Measurements from ENCODE around the gene CCDC40.
"Not testable (repeated sequence)": the region's sequence is repeated elsewhere in the genome, so short reads cannot be mapped to it uniquely, and the experiment has no call there.

Gene CCDC40

DNA sequence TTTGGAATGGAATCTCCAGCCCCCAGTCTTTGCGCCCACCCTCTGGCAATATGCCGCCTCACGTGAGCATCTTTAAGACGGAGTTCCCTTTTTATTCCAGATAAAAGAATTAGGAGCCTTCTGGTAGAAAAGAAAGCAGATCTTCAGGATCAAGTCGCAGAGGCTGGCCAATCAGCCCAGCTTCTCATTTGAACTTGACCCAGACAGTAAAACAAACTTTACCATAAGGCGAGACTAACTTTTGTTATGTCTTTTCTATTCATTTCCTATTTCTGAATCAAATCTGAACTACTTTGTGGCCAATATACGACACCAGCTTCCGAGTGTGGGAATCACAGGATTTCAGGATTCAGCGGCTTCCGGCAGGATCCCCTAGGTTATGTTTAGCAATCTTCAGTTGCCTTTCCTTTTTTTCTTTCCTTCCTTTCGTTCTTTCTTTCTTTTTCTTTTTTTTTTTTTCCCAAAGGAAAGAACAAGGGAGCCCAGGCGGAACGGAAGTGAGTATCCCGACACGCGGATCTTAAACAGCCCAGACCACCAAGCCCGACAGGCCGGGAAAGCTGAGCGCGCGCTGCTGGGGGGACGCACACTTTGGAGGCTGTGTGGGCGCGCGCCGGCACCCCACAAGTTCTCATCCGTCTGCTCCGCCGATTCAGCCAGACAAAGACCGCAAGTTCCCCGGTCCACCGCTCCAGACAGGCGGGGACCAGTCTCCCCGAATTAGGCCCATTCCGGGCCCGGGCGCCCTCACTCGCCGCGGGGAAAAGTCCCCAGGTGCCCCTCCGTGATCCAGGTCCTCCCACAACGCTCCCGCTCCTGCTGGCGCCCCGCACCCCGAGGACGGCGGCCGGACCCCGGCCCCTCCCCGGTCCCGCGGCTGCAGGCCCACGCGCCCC, 1.4 kb upstream of the CCDC40 start:
- TF ChIP-seq, protein P1, sequence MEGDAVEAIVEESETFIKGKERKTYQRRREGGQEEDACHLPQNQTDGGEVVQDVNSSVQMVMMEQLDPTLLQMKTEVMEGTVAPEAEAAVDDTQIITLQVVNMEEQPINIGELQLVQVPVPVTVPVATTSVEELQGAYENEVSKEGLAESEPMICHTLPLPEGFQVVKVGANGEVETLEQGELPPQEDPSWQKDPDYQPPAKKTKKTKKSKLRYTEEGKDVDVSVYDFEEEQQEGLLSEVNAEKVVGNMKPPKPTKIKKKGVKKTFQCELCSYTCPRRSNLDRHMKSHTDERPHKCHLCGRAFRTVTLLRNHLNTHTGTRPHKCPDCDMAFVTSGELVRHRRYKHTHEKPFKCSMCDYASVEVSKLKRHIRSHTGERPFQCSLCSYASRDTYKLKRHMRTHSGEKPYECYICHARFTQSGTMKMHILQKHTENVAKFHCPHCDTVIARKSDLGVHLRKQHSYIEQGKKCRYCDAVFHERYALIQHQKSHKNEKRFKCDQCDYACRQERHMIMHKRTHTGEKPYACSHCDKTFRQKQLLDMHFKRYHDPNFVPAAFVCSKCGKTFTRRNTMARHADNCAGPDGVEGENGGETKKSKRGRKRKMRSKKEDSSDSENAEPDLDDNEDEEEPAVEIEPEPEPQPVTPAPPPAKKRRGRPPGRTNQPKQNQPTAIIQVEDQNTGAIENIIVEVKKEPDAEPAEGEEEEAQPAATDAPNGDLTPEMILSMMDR (conservative IDR thresholded peaks at IDR 0.05; ENCODE audit: control insufficient read depth, insufficient read depth, low read depth, low read length), result no peak
- peak; percentile 41 for DNase-seq (ENCODE audit: low read depth)
- peak overlapping the region; percentile 63 for H3K4me3 ChIP-seq (ENCODE audit: control insufficient read depth, low read depth, low read length)

DNA sequence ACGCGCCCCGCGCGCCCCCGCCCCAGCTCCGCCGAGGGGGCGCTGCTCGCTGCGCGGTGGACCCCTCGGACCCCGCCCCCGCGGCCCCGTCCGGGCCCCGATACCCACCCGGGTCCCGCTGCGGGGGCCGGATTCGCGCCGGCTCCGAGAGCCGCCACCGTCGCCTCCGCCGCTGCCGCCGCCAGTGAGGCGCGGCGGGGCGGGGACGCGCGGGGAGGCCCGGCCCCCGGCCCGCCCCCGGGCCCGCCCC, 830 bp upstream of the CCDC40 start, which contains the start of gene TBC1D16:
TBC1D16 (minus strand) TSS at position 186 of the 250 bp plus-strand sequence. CDS start 22,325 bp downstream, outside the sequence.
- TF ChIP-seq, protein P1 (conservative IDR thresholded peaks at IDR 0.05; ENCODE audit: control insufficient read depth, insufficient read depth, low read depth, low read length), result no peak
- DNase-seq (ENCODE audit: low read depth), result no peak
- peak within 1 kb of the TSS; percentile 75 for H3K4me3 ChIP-seq (ENCODE audit: control insufficient read depth, low read depth, low read length)

DNA sequence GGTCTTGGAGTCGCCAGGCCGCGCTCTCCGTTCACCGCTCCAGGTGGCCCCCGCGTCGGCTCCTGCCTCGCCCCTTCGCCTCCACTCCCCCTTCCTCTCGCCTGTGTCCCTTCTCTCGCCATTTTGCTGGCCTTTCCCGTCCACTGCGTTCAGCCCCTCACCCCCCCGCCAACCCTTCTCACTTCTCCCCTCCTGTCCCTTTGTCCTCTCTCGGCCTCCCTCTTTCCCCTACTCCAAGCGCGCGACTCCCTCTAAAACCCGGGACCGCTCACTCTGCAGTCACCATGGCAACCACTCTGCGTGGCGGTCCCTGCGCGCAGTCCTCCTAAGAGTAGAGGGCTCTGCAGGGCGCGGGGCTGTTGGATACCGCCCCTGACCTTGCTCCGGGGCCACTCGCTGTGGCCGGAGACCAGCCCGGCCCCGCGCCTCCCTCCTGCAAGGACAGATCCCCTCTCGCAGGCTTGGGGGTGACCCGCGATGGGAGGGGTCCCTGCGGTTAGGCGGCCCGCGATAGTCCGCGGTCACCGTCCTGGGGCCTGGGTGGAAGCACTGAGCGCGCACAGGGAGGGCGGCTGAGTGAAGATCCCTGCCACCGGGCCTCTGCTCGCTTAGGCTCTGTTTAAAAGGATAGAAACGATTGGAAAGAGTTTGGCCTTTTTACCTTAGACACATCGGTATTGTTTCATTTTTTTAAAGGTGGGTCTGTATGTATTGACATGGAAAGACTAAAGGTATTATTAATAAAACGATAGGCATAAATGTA, 454 bp downstream of the CCDC40 start:
- TF ChIP-seq, protein P1 (conservative IDR thresholded peaks at IDR 0.05; ENCODE audit: control insufficient read depth, insufficient read depth, low read depth, low read length), result no peak
- H3K4me3 ChIP-seq (ENCODE audit: control insufficient read depth, low read depth, low read length), result peak overlapping the region; percentile 75
- DNase-seq (ENCODE audit: low read depth), result no peak

DNA sequence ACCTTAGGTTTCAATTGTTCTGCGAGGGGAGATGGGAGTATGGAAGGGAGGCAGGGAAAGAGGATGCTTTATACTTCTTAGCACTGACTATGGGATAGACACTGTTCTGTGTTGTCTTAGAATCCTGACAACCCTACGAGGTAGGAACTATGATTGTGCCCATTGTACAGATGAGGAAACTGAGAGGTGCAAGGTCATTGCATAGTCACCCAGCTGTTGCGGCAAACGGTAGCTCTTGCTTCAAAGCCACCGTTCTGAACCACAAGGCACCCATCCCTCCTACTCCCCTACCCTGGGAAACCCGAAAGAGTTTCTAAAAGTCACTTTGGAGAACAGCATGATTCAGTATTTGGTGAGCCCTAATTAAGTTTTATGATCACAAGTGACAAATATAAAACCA, 7.5 kb downstream of the CCDC40 start:
- TF ChIP-seq, protein P1 (conservative IDR thresholded peaks at IDR 0.05; ENCODE audit: control insufficient read depth, insufficient read depth, low read depth, low read length), result no peak
- no peak for DNase-seq (ENCODE audit: low read depth)
- no peak overlapping the region for H3K4me3 ChIP-seq (ENCODE audit: control insufficient read depth, low read depth, low read length)

DNA sequence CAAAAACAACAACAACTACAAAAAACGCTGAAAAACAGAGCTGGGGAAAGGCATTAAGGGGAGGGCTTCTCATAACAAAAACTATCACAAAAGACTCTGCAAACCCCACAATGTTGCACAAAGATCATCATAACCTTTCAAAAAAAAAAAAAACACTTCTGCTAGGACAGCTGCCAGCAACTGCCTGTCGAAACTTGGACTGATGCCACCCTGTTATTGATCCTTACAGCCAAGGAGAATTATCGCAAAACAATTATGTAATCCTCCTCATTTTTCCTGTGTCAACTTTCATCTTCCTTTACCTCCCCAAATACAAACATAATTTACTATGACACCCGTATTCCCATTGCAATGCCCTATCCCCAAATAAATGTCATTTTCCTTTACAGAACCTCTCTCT, 9.3 kb downstream of the CCDC40 start:
- TF ChIP-seq, protein P1 (conservative IDR thresholded peaks at IDR 0.05; ENCODE audit: control insufficient read depth, insufficient read depth, low read depth, low read length), result no peak
- DNase-seq (ENCODE audit: low read depth), result no peak
- no peak overlapping the region for H3K4me3 ChIP-seq (ENCODE audit: control insufficient read depth, low read depth, low read length)

DNA sequence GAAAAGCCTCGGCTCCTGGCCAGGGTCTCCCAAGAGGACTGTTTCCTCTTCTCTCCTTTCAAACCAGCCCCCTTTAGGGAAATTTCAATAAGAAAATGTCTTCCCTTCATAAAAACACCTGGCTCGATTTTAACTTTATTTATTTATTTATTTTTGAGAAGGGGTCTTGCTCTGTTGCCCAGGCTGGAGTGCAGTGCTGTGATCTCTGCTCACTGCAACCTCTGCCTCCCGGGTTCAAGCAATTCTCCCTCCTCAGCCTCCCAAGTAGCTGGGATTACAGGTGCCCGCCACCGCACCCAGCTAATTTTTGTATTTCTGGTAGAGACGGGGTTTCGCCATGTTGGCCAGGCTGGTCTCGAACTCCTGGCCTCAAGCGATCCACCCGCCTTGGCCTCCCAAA, 10.3 kb downstream of the CCDC40 start:
- not testable (repeated sequence) for H3K4me3 ChIP-seq (ENCODE audit: control insufficient read depth, low read depth, low read length)

DNA sequence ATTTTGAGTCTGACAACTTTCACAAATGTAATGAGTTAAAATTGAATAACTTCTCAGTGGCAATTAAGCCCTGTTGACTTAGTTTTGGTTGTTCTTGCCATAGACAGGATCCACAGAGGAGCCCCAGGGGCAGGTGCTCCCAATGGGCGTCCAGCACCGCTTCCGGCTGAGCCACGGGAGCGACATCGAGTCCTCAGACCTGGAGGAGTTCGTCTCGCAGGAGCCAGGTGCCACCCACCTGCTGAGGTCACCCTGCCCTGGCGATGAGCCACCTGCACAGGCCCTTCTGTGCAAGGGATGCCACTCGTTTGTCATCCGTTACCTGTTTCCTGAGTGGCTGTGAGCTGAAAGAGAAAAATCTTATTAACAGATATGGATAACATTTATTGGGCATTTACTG, 10.7 kb downstream of the CCDC40 start:
- H3K4me3 ChIP-seq (ENCODE audit: control insufficient read depth, low read depth, low read length), result no peak overlapping the region

More for the DNA sequence above, 10.3 kb downstream of the CCDC40 start:
- not testable (repeated sequence) for DNase-seq (ENCODE audit: low read depth)

More for the DNA sequence above, 10.7 kb downstream of the CCDC40 start:
- no peak for DNase-seq (ENCODE audit: low read depth)
- TF ChIP-seq, protein P1 (conservative IDR thresholded peaks at IDR 0.05; ENCODE audit: control insufficient read depth, insufficient read depth, low read depth, low read length), result no peak

All from fibroblast of mammary gland (primary cell).